Naive B cell (primary cell): ENCODE results near the gene NDUFS2. TPM values are rescaled to one million over a fixed set of nuclear protein-coding genes. Genes with fewer than 3 reads are reported as not detected.

Experiments
- ATAC-seq, 2 donors: fragments of 150-1000 bp; cut with Tn5 transposase; 2 replicates each; pipeline ENCODE4 v1.10.0; 2021; ENCODE audit warnings: low read depth in 2 of 2, mild to moderate bottlenecking in 2 of 2, moderate library complexity in 2 of 2
- DNase-seq: peaks from one replicate; pipeline ENCODE4 v3.0.0; 2022
- H3K27ac Mint-ChIP-seq, 6 donors: one replicate each; pipeline ENCODE4 v1.8.0; 2020 to 2022; ENCODE audit warnings: mild to moderate bottlenecking in 6 of 6, mixed read lengths in 6 of 6, moderate library complexity in 5 of 6, inconsistent platforms in 2 of 6
- H3K27me3 Mint-ChIP-seq, 3 donors: one replicate each; pipeline ENCODE4 v1.8.0; 2021 to 2022; ENCODE audit warnings: mixed read lengths in 3 of 3, mild to moderate bottlenecking in 1 of 3
- H3K36me3 Mint-ChIP-seq, 2 donors: one replicate each; pipeline ENCODE4 v1.8.0; 2020 to 2022; ENCODE audit warnings: mixed read lengths in 2 of 2, inconsistent platforms in 1 of 2, mild to moderate bottlenecking in 1 of 2
- H3K4me1 Mint-ChIP-seq, 3 donors: one replicate each; pipeline ENCODE4 v1.8.0; 2020 to 2022; ENCODE audit warnings: mixed read lengths in 3 of 3, inconsistent platforms in 1 of 3, mild to moderate bottlenecking in 1 of 3, moderate library complexity in 1 of 3
- H3K4me3 Mint-ChIP-seq, 8 donors: one replicate each; pipeline ENCODE4 v1.8.0; 2020 to 2022; ENCODE audit warnings: mild to moderate bottlenecking in 8 of 8, mixed read lengths in 8 of 8, moderate library complexity in 8 of 8, inconsistent platforms in 2 of 8
- H3K9me3 Mint-ChIP-seq, 7 donors: one replicate each; pipeline ENCODE4 v1.8.0; 2020 to 2022; ENCODE audit warnings: mixed read lengths in 7 of 7, mild to moderate bottlenecking in 5 of 7, inconsistent platforms in 2 of 7, moderate library complexity in 1 of 7
- polyA plus RNA-seq, 6 donors: library from polyadenylated mRNA; unstranded; fragments of 300-500 nt; fragmentation: Illumina TruSeq; gene quantifications; one replicate each; pipeline ENCODE4 v1.2.3, GENCODE V29; 2021; ENCODE audit warnings: low read depth in 6 of 6

Gene NDUFS2
- polyA plus RNA-seq, 6 donors from 2014 or later = 66.1 to 98.8 (median 87.7) TPM

DNA sequence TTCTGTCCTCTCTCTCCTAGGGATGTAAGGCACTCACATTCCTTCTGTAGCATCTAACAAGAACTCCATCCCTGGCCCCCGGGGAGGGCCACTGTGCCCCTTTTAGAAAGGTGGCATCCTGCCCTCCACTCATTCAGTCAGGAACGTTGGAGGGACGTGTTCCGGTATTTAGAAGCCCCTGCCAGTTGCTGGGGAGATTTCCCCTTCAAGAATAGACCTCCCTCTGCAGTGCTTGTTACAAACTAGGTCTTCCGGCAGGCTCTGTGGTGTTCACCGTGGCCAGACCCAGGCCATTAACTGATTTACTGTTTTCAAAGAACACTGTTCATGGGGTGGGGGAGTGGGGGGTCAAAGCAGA lies 57.2 kb downstream of the NDUFS2 start:
- H3K4me1 Mint-ChIP-seq = peaks cover 11 to 32% (median 28%) of the 10 kb centered on the region in 3 donors
- H3K36me3 Mint-ChIP-seq = peaks cover 16 to 29% of the 10 kb centered on the region in 2 donors
- DNase-seq = no peak
- peaks cover 5 to 33% (median 26%) of the 10 kb centered on the region in 7 donors for H3K9me3 Mint-ChIP-seq
- H3K27ac Mint-ChIP-seq = peak overlapping the region in 3 of 6 donors; percentile 32 to 60 (median 53)
- ATAC-seq = no peak
- H3K4me3 Mint-ChIP-seq = peak overlapping the region; percentile 31 to 93 (median 74)
- H3K27me3 Mint-ChIP-seq = peaks cover 70 to 74% (median 71%) of the 10 kb centered on the region in 3 donors

DNA sequence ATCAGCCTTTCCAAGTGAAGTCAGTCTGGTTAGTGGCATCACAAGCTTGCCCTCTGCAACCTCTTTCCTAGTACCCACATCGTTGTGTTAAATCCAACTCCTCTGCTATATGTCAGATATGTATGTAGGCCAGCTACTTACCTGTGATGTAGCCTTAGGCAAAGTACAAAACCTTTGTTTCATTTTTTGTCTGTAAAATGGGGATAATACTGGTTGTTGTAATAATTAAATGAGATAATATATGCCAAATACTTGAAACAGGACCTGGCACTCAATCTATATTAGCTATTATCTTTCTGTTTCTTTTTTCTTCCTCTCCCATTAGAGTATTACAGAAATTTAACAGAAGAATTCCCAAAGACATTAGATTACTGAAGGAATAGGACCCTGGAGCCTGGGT lies 57.6 kb downstream of the NDUFS2 start:
- peaks cover 16 to 29% of the 10 kb centered on the region in 2 donors for H3K36me3 Mint-ChIP-seq
- H3K27me3 Mint-ChIP-seq = peaks cover 67 to 74% (median 72%) of the 10 kb centered on the region in 3 donors
- ATAC-seq (no peak), DNase-seq (no peak)
- peaks cover 5 to 33% (median 26%) of the 10 kb centered on the region in 7 donors for H3K9me3 Mint-ChIP-seq
- H3K27ac Mint-ChIP-seq = peak overlapping the region in 1 of 6 donors; percentile 32
- H3K4me1 Mint-ChIP-seq = peaks cover 11 to 32% (median 28%) of the 10 kb centered on the region in 3 donors
- H3K4me3 Mint-ChIP-seq = peak overlapping the region in 7 of 8 donors; percentile 22 to 83 (median 63)

GRCh38 chr1:161260376-161261260 lies 58.5 kb downstream of the NDUFS2 start:
- DNase-seq (no peak), ATAC-seq (peak; percentile 7 to 24)
- H3K4me1 Mint-ChIP-seq = peaks cover 11 to 32% (median 28%) of the 10 kb centered on the region in 3 donors
- peaks cover 13 to 26% of the 10 kb centered on the region in 2 donors for H3K36me3 Mint-ChIP-seq
- peaks cover 59 to 71% (median 70%) of the 10 kb centered on the region in 3 donors for H3K27me3 Mint-ChIP-seq
- peak overlapping the region in 1 of 8 donors; percentile 51 for H3K4me3 Mint-ChIP-seq
- peak overlapping the region in 1 of 6 donors; percentile 6 for H3K27ac Mint-ChIP-seq
- peaks cover 3 to 29% (median 25%) of the 10 kb centered on the region in 7 donors for H3K9me3 Mint-ChIP-seq

DNA sequence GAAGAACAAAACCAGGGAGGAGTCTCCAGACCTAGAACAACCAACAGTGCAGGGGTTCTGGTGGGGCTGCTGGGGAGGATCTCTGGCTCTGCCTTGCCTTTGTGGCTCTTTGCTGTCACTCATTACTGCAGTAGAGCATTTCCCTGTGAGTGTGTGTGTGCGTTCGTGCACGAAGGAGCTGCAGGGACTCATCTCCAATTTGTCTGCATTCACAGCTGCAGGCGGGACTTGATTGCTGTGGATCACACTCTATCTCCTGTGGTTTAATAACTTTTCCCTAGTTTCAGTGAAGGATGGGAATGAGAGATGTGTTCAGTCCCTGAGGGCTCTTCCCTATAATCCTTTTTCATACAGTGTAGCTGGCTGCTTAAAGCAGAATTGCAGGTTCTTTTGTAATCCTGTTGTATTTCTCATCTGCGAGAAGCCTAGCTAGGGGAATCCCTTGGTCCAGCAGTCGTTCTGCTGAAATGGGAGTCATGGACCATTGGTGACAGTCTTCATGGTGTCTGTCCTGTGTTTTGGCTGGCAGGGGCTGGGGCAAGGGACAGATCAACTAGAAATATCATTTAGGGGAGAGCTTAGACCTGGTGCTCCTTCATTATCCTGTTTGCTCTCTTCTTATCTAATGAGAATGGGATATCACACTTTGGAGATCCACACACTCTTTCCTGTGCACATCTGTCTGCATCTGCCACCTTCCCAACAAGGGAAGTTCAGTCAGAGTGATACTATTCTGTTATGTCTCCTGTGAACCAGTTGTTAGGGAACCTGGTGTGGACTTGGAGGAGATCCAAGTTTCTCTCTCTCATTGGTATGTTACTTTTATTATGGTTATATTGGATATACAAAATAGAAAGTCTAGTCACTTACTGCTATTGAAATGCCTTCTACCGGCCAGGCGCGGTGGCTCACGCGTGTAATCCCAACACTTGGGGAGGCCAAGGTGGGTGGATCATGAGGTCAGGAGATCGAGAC lies 59.4 kb downstream of the NDUFS2 start:
- no peak overlapping the region for H3K4me3 Mint-ChIP-seq
- no peak for DNase-seq
- H3K9me3 Mint-ChIP-seq = peaks cover 0 to 20% (median 18%) of the 10 kb centered on the region in 7 donors
- peaks cover 10 to 21% of the 10 kb centered on the region in 2 donors for H3K36me3 Mint-ChIP-seq
- H3K27ac Mint-ChIP-seq = peak overlapping the region in 2 of 6 donors; percentile 53 to 64
- peak; percentile 37 to 40 for ATAC-seq
- H3K4me1 Mint-ChIP-seq = peaks cover 11 to 32% (median 28%) of the 10 kb centered on the region in 3 donors
- peaks cover 51 to 62% (median 61%) of the 10 kb centered on the region in 3 donors for H3K27me3 Mint-ChIP-seq

Other genes starting within 250 kb of the NDUFS2 start
- gene ITLN2, start 247.6 kb upstream of the NDUFS2 start, polyA plus RNA-seq = not detected
- gene F11R, start 181.2 kb upstream of the NDUFS2 start, polyA plus RNA-seq = 1 to 10 TPM; 5.2 to 9.2 (median 6.7) TPM
- gene TSTD1, start 163.4 kb upstream of the NDUFS2 start, polyA plus RNA-seq = 100 to 1,000 TPM; 477 to 790 (median 657) TPM
- 10 to 100 TPM in 3 of 6 donors, 1 to 10 TPM in 3; 4.4 to 23.9 (median 9.7) TPM for gene USF1, start 156.4 kb upstream of the NDUFS2 start, polyA plus RNA-seq
- 100 to 1,000 TPM in 1 of 6 donors, 10 to 100 TPM in 5; 42.4 to 154 (median 82.6) TPM for gene ARHGAP30, start 132.5 kb upstream of the NDUFS2 start, polyA plus RNA-seq
- not detected for gene NECTIN4, start 112.8 kb upstream of the NDUFS2 start, polyA plus RNA-seq
- 1 to 10 TPM in 5 of 6 donors, not detected in 1; 1.3 to 4.4 (median 2.3) TPM for gene KLHDC9, start 104.0 kb upstream of the NDUFS2 start, polyA plus RNA-seq
- 10 to 100 TPM; 64.0 to 93.7 (median 88.7) TPM for gene PFDN2, start 84.3 kb upstream of the NDUFS2 start, polyA plus RNA-seq
- gene NIT1, start 84.3 kb upstream of the NDUFS2 start, polyA plus RNA-seq = 10 to 100 TPM; 21.3 to 30.1 (median 25.6) TPM
- gene DEDD, start 69.7 kb upstream of the NDUFS2 start, polyA plus RNA-seq = 10 to 100 TPM; 36.4 to 55.3 (median 39.2) TPM
- gene UFC1, start 48.4 kb upstream of the NDUFS2 start, polyA plus RNA-seq = 100 to 1,000 TPM; 119 to 151 (median 133) TPM
- 10 to 100 TPM; 13.1 to 33.0 (median 18.5) TPM for gene USP21, start 42.9 kb upstream of the NDUFS2 start, polyA plus RNA-seq
- gene PPOX, start 35.9 kb upstream of the NDUFS2 start, polyA plus RNA-seq = 10 to 100 TPM; 12.7 to 20.3 (median 14.0) TPM
- 10 to 100 TPM; 37.8 to 51.6 (median 45.6) TPM for gene B4GALT3, start 24.9 kb upstream of the NDUFS2 start, polyA plus RNA-seq
- gene ADAMTS4, start 3.3 kb upstream of the NDUFS2 start, polyA plus RNA-seq = under 1 TPM in 1 of 6 donors, not detected in 5; 0.03 TPM
- gene FCER1G, start 12.9 kb downstream of the NDUFS2 start, polyA plus RNA-seq = 10 to 100 TPM in 4 of 6 donors, 1 to 10 TPM in 2; 4.9 to 28.0 (median 12.4) TPM
- gene APOA2, start 21.3 kb downstream of the NDUFS2 start, polyA plus RNA-seq = not detected
- gene TOMM40L, start 23.7 kb downstream of the NDUFS2 start, polyA plus RNA-seq = 1 to 10 TPM; 1.5 to 5.8 (median 4.4) TPM
- not detected for gene NR1I3, start 35.8 kb downstream of the NDUFS2 start, polyA plus RNA-seq
- not detected for gene PCP4L1, start 56.4 kb downstream of the NDUFS2 start, polyA plus RNA-seq
- gene MPZ, start 107.6 kb downstream of the NDUFS2 start, polyA plus RNA-seq = not detected
- gene SDHC, start 112.0 kb downstream of the NDUFS2 start, polyA plus RNA-seq = 100 to 1,000 TPM; 186 to 393 (median 238) TPM
- not detected for gene CFAP126, start 165.5 kb downstream of the NDUFS2 start, polyA plus RNA-seq